T-helper 1 cell treated with Interleukin-12 subunit alpha and Interleukin-12 subunit beta and Interleukin-4 antibody, amounts not matched to agents 30 μg/mL and 1 μg/mL, for 36 hours (primary cell): ENCODE results near the gene INSYN2B.

Source experiments
- H3K27ac Mint-ChIP-seq: one replicate; pipeline ENCODE4 v1.8.0; 2021; ENCODE audit warnings: mild to moderate bottlenecking, mixed read lengths
- H3K27me3 Mint-ChIP-seq: one replicate; pipeline ENCODE4 v1.8.0; 2021; ENCODE audit warnings: low read depth, mixed read lengths
- H3K36me3 Mint-ChIP-seq: one replicate; pipeline ENCODE4 v1.8.0; 2021; ENCODE audit warnings: low read depth, mixed read lengths
- H3K4me1 Mint-ChIP-seq: one replicate; pipeline ENCODE4 v1.8.0; 2021; ENCODE audit warnings: low read depth, mixed read lengths
- H3K4me3 Mint-ChIP-seq: one replicate; pipeline ENCODE4 v1.8.0; 2021; ENCODE audit warnings: mild to moderate bottlenecking, moderate library complexity, mixed read lengths
- H3K9me3 Mint-ChIP-seq: one replicate; pipeline ENCODE4 v1.8.0; 2021; ENCODE audit warnings: mixed read lengths

INSYN2B gene

GRCh38 chr5:169991115-169991869, 11.0 kb upstream of the INSYN2B start:
- Mint-ChIP-seq H3K4me1 (peaks cover 5% of the 10 kb centered on the region), H3K36me3 (peaks cover 30% of the 10 kb centered on the region), H3K27ac (no peak overlapping the region), H3K9me3 (no peaks in the 10 kb centered on the region), H3K27me3 (no peaks in the 10 kb centered on the region), H3K4me3 (no peak overlapping the region)

- no peaks in the 10 kb centered on the region for H3K27me3 Mint-ChIP-seq
- H3K36me3 Mint-ChIP-seq: peaks cover 31% of the 10 kb centered on the region
- no peaks in the 10 kb centered on the region for H3K9me3 Mint-ChIP-seq
- H3K4me1 Mint-ChIP-seq: peaks cover under 1% of the 10 kb centered on the region
- H3K27ac Mint-ChIP-seq: no peak overlapping the region
- H3K4me3 Mint-ChIP-seq: no peak overlapping the region
Observed at GRCh38 chr5:169989365-169989764, 9.1 kb upstream of the INSYN2B start.

GRCh38 chr5:169988947-169989346, 8.7 kb upstream of the INSYN2B start:
- no peak overlapping the region for H3K27ac Mint-ChIP-seq
- H3K36me3 Mint-ChIP-seq: peaks cover 31% of the 10 kb centered on the region
- no peaks in the 10 kb centered on the region for H3K4me1 Mint-ChIP-seq
- H3K27me3 Mint-ChIP-seq: no peaks in the 10 kb centered on the region
- no peaks in the 10 kb centered on the region for H3K9me3 Mint-ChIP-seq
- no peak overlapping the region for H3K4me3 Mint-ChIP-seq

GRCh38 chr5:169988206-169988605, 7.9 kb upstream of the INSYN2B start:
- Mint-ChIP-seq H3K4me3 (no peak overlapping the region), H3K36me3 (peaks cover 35% of the 10 kb centered on the region), H3K9me3 (no peaks in the 10 kb centered on the region), H3K4me1 (no peaks in the 10 kb centered on the region), H3K27ac (no peak overlapping the region), H3K27me3 (no peaks in the 10 kb centered on the region)

GRCh38 chr5:169979871-169980270, 424 bp downstream of the INSYN2B start:
- no peaks in the 10 kb centered on the region for H3K4me1 Mint-ChIP-seq
- H3K4me3 Mint-ChIP-seq: no peak overlapping the region
- H3K27me3 Mint-ChIP-seq: no peaks in the 10 kb centered on the region
- H3K27ac Mint-ChIP-seq: no peak overlapping the region
- no peaks in the 10 kb centered on the region for H3K9me3 Mint-ChIP-seq
- peaks cover 17% of the 10 kb centered on the region for H3K36me3 Mint-ChIP-seq

DNA sequence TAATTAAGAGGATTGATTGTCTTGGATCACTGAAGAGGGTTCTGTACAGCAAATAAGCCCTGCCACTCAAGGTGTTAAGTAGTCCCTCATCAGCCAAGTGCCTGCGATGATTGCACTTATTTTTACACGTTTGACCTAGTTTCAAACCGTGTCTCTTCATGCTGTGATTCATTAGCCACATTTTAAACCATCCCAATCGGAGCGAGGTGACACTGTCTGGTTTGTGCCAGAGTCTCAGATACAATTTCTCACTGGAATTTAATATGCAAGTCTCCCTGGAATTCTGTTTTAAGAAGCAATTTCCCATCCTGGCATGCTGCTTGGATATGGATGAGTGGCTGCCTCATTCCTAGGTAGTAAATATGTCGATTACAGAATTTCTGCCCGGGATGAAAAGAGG, 1.6 kb downstream of the INSYN2B start:
- no peak overlapping the region for H3K27ac Mint-ChIP-seq
- no peaks in the 10 kb centered on the region for H3K27me3 Mint-ChIP-seq
- H3K4me1 Mint-ChIP-seq: no peaks in the 10 kb centered on the region
- H3K4me3 Mint-ChIP-seq: no peak overlapping the region
- no peaks in the 10 kb centered on the region for H3K9me3 Mint-ChIP-seq
- peaks cover 14% of the 10 kb centered on the region for H3K36me3 Mint-ChIP-seq

DNA sequence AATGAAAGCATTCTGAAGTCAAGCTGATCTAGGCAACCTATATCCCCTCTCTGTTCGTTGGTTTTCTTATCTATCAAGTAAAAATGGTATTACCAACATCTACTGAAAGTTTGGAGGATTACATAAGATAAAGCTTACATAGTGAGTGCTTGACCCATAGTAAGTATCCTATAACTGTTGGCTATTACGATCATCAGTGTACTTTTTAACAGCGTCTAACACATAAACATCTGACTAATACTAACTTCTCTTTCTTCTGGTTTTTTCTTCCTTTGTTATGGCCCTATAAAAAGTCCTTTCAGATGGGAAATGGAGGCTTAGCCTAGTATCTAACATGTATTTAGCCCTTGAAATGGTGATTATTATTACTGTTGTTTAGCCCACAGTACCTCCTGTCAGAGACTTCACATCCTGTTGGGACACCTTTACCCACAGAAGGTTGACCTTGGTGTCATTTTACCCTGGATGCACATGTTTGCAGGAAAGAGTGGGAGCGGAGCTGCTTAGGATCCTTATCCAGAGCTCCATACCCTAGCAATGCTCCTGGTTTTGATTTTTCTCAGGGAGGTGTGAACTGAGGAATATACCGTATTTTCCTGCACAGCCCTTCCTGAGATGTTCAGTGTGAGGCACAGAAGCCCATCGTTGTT, 6.0 kb downstream of the INSYN2B start:
- H3K9me3 Mint-ChIP-seq: no peaks in the 10 kb centered on the region
- peaks cover 13% of the 10 kb centered on the region for H3K4me1 Mint-ChIP-seq
- H3K4me3 Mint-ChIP-seq: no peak overlapping the region
- no peak overlapping the region for H3K27ac Mint-ChIP-seq
- H3K36me3 Mint-ChIP-seq: peaks cover 8% of the 10 kb centered on the region
- H3K27me3 Mint-ChIP-seq: no peaks in the 10 kb centered on the region

DNA sequence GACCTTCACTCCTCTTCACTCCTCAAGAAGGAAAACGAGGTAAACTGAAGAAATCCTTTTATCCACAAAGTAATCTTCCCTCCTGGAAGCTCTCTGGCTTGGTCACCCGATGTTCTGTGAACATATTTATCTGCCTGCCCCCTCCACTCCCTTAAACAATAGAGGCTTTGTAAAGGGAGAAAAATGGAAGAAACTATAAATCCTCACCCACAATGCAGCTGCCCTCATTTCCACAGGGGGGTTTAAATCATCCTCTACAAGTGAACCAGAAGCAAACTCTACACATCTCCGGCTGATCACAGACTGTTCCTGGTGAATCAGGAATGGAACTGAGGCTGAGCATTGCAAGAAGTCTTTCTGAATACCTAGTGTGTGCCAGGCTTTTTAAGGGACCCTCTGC, 7.2 kb downstream of the INSYN2B start:
- Mint-ChIP-seq H3K36me3 (peaks cover 8% of the 10 kb centered on the region), H3K27ac (no peak overlapping the region), H3K4me3 (no peak overlapping the region), H3K9me3 (no peaks in the 10 kb centered on the region), H3K27me3 (no peaks in the 10 kb centered on the region), H3K4me1 (peaks cover 15% of the 10 kb centered on the region)

DNA sequence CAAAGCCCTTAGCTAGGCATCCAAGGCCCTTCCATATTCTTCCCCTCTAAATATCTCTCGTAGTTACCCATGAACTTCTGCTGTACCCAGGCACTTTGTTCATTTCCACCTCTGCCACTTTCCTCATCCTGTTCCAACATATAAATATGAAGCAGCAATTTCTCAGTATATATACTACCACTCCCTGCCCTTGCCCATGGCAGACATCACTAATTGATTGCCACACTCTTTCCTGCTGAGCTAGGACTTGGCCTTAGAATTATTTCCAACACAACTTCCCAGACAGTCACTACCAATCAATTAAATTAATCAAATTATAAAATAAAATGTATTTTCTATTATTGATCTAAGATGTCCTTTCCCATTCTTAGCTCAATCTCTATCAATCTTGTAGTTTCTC, 8.5 kb downstream of the INSYN2B start:
- no peaks in the 10 kb centered on the region for H3K9me3 Mint-ChIP-seq
- no peaks in the 10 kb centered on the region for H3K27me3 Mint-ChIP-seq
- peaks cover 8% of the 10 kb centered on the region for H3K36me3 Mint-ChIP-seq
- no peak overlapping the region for H3K27ac Mint-ChIP-seq
- H3K4me1 Mint-ChIP-seq: peaks cover 15% of the 10 kb centered on the region
- H3K4me3 Mint-ChIP-seq: no peak overlapping the region

GRCh38 chr5:169970911-169971765, 9.2 kb downstream of the INSYN2B start:
- Mint-ChIP-seq H3K27me3 (no peaks in the 10 kb centered on the region), H3K9me3 (no peaks in the 10 kb centered on the region), H3K36me3 (peaks cover 8% of the 10 kb centered on the region), H3K27ac (no peak overlapping the region), H3K4me1 (peaks cover 15% of the 10 kb centered on the region), H3K4me3 (no peak overlapping the region)

DNA sequence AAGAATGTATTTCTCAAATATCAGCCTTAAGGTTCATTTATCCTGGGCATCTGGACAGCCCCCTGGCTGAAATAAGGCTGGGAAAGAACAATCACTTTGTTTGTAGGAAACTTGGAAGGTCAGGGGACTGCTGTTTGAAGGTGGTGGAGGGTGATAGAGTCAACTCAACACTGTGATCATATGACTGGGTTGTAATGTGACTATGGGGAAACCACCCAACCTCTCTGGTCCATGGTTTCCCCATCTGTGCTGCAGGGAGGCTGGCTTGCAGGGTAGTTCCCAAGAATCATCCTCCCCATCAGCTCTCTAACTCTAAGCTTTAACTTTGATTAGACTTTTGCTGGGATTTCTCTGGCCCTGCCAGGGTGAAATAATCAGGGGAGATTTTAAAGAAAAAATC, 10.0 kb downstream of the INSYN2B start:
- Mint-ChIP-seq H3K4me1 (peaks cover 15% of the 10 kb centered on the region), H3K9me3 (no peaks in the 10 kb centered on the region)

GRCh38 chr5:169964246-169964645, 16.0 kb downstream of the INSYN2B start:
- Mint-ChIP-seq H3K9me3 (no peaks in the 10 kb centered on the region), H3K4me3 (no peak overlapping the region), H3K27me3 (no peaks in the 10 kb centered on the region), H3K4me1 (peaks cover 2% of the 10 kb centered on the region), H3K36me3 (peaks cover 2% of the 10 kb centered on the region), H3K27ac (no peak overlapping the region)

More for the DNA sequence above, 10.0 kb downstream of the INSYN2B start:
- peaks cover 8% of the 10 kb centered on the region for H3K36me3 Mint-ChIP-seq
- H3K27me3 Mint-ChIP-seq: no peaks in the 10 kb centered on the region
- H3K4me3 Mint-ChIP-seq: no peak overlapping the region
- peak overlapping the region; percentile 42 for H3K27ac Mint-ChIP-seq

GRCh38 chr5:169960659-169961058, 19.6 kb downstream of the INSYN2B start:
- Mint-ChIP-seq H3K27ac (no peak overlapping the region), H3K4me3 (no peak overlapping the region), H3K27me3 (no peaks in the 10 kb centered on the region), H3K9me3 (no peaks in the 10 kb centered on the region), H3K36me3 (peaks cover 2% of the 10 kb centered on the region), H3K4me1 (no peaks in the 10 kb centered on the region)

DNA sequence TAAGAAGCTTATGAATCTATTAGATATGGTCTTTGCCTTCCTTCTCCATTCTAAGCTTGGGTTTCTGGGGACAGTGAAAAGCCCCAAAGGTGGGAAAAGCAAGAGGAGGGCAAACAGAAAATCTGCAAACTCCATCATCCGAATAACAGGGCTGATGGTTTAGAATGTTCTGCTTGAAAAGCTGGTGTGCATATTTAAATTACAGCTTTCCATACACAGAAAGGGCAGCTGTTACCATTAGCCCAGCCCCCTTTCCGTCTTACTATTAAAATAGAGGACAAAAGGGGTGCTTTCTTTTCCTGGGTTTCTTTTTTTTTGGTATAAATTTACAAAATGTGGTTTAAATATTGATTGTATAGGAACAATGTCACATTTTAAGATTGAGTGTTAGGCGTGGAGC, 22.0 kb downstream of the INSYN2B start:
- Mint-ChIP-seq H3K4me1 (peaks cover 4% of the 10 kb centered on the region), H3K4me3 (no peak overlapping the region), H3K9me3 (no peaks in the 10 kb centered on the region), H3K27ac (no peak overlapping the region), H3K27me3 (no peaks in the 10 kb centered on the region), H3K36me3 (peaks cover 5% of the 10 kb centered on the region)

GRCh38 chr5:169956756-169957155, 23.5 kb downstream of the INSYN2B start:
- Mint-ChIP-seq H3K9me3 (no peaks in the 10 kb centered on the region), H3K27ac (no peak overlapping the region), H3K27me3 (no peaks in the 10 kb centered on the region), H3K4me3 (no peak overlapping the region), H3K4me1 (peaks cover 4% of the 10 kb centered on the region), H3K36me3 (peaks cover 5% of the 10 kb centered on the region)
